Esophagus squamous epithelium (tissue), 4 donors: ENCODE measurements around the gene SMCO3.

Source experiments
- POLR2A ChIP-seq, 4 donors: fragments of 450-650 bp; IDR thresholded peaks; one replicate each; pipeline ENCODE4 v1.6.1; 2017; ENCODE audit warnings: antibody characterized with exemption in 4 of 4, mild to moderate bottlenecking in 4 of 4, moderate library complexity in 3 of 4
- TF ChIP-seq, protein P1 (sequence below), 6 experiments: fragments of 450-650 bp in 4 of 6; fragments of 200-600 bp in 2 of 6; sonication (generic) in 2 of 6; IDR thresholded peaks; one replicate each; pipeline ENCODE4 v1.5.1; 2016 to 2019; ENCODE audit warnings: antibody characterized with exemption in 6 of 6, mild to moderate bottlenecking in 4 of 6, moderate library complexity in 4 of 6

GRCh38 chr12:14785568-14785967 lies 28.4 kb downstream of the SMCO3 start:
- TF ChIP-seq, protein P1, sequence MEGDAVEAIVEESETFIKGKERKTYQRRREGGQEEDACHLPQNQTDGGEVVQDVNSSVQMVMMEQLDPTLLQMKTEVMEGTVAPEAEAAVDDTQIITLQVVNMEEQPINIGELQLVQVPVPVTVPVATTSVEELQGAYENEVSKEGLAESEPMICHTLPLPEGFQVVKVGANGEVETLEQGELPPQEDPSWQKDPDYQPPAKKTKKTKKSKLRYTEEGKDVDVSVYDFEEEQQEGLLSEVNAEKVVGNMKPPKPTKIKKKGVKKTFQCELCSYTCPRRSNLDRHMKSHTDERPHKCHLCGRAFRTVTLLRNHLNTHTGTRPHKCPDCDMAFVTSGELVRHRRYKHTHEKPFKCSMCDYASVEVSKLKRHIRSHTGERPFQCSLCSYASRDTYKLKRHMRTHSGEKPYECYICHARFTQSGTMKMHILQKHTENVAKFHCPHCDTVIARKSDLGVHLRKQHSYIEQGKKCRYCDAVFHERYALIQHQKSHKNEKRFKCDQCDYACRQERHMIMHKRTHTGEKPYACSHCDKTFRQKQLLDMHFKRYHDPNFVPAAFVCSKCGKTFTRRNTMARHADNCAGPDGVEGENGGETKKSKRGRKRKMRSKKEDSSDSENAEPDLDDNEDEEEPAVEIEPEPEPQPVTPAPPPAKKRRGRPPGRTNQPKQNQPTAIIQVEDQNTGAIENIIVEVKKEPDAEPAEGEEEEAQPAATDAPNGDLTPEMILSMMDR (IDR thresholded peaks at IDR 0.05) = no peak
- no peak for TF ChIP-seq POLR2A (IDR thresholded peaks at IDR 0.05)
